ENCODE measurements around the gene PAXIP1.

DNA sequence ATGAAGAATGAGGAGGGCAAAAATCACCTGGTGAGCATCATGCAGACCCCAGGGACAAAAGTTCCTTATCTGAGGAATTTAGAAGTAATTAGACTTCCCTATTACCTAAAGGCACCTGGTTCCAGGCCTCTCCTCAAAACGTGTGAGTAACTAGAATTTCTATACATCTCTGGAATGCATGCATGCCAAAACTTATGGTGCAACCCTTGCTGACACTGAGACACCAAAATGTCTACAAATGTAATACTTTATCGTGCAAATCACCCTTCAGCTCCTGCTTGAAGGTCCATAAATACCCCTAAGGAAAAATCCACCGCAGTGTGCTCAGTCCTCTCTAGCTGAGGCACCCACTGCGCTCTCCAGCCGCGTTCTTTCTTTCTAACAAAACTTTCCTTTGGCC is 84.2 kb downstream of the PAXIP1 start:
- TF ChIP-seq TAF1 (IDR thresholded peaks at IDR 0.05; ENCODE audit: low read depth) (no peak), EP300 (IDR thresholded peaks at IDR 0.05; ENCODE audit: borderline replicate concordance) (no peak), CEBPB (IDR thresholded peaks at IDR 0.05) (no peak), CREB1 (IDR thresholded peaks at IDR 0.05; ENCODE audit: low read depth) (no peak), EGR1 (IDR thresholded peaks at IDR 0.05) (no peak), RAD21 (IDR thresholded peaks at IDR 0.05; ENCODE audit: low read depth) (no peak), TCF12 (IDR thresholded peaks at IDR 0.05; ENCODE audit: low read depth) (no peak), YY1 (IDR thresholded peaks at IDR 0.05; ENCODE audit: low read depth) (no peak), NFIC (IDR thresholded peaks at IDR 0.05) (no peak), FOXM1 (IDR thresholded peaks at IDR 0.05; ENCODE audit: borderline replicate concordance, low read depth) (no peak)
- TF ChIP-seq, protein P1, sequence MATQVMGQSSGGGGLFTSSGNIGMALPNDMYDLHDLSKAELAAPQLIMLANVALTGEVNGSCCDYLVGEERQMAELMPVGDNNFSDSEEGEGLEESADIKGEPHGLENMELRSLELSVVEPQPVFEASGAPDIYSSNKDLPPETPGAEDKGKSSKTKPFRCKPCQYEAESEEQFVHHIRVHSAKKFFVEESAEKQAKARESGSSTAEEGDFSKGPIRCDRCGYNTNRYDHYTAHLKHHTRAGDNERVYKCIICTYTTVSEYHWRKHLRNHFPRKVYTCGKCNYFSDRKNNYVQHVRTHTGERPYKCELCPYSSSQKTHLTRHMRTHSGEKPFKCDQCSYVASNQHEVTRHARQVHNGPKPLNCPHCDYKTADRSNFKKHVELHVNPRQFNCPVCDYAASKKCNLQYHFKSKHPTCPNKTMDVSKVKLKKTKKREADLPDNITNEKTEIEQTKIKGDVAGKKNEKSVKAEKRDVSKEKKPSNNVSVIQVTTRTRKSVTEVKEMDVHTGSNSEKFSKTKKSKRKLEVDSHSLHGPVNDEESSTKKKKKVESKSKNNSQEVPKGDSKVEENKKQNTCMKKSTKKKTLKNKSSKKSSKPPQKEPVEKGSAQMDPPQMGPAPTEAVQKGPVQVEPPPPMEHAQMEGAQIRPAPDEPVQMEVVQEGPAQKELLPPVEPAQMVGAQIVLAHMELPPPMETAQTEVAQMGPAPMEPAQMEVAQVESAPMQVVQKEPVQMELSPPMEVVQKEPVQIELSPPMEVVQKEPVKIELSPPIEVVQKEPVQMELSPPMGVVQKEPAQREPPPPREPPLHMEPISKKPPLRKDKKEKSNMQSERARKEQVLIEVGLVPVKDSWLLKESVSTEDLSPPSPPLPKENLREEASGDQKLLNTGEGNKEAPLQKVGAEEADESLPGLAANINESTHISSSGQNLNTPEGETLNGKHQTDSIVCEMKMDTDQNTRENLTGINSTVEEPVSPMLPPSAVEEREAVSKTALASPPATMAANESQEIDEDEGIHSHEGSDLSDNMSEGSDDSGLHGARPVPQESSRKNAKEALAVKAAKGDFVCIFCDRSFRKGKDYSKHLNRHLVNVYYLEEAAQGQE (IDR thresholded peaks at IDR 0.05; ENCODE audit: low read depth) = no peak
- TF ChIP-seq, protein P2, sequence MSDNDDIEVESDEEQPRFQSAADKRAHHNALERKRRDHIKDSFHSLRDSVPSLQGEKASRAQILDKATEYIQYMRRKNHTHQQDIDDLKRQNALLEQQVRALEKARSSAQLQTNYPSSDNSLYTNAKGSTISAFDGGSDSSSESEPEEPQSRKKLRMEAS (IDR thresholded peaks at IDR 0.05) = no peak
- TF ChIP-seq, protein P3, sequence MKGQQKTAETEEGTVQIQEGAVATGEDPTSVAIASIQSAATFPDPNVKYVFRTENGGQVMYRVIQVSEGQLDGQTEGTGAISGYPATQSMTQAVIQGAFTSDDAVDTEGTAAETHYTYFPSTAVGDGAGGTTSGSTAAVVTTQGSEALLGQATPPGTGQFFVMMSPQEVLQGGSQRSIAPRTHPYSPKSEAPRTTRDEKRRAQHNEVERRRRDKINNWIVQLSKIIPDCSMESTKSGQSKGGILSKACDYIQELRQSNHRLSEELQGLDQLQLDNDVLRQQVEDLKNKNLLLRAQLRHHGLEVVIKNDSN (IDR thresholded peaks at IDR 0.05) = no peak
